BE2C (cell line): Measurements from ENCODE around the gene SPATS2.
"Not testable (repeated sequence)": the region's sequence is repeated elsewhere in the genome, so short reads cannot be mapped to it uniquely, and the experiment has no call there.

ENCODE experiments used
- DNase-seq: peaks from one replicate; pipeline ENCODE4 v3.0.0-alpha.2; 2020
- H3K27me3 ChIP-seq: fragments of 250-450 bp; sonication (Bioruptor Pico); 2 replicates; pipeline ENCODE4 v1.5.1; 2020; ENCODE audit warnings: mild to moderate bottlenecking
- H3K36me3 ChIP-seq: fragments of 250-450 bp; sonication (Bioruptor Pico); 2 replicates; pipeline ENCODE4 v1.5.1; 2020; ENCODE audit warnings: mild to moderate bottlenecking
- H3K4me1 ChIP-seq: fragments of 250-450 bp; sonication (Bioruptor Pico); 2 replicates; pipeline ENCODE4 v1.5.1; 2020
- H3K4me3 ChIP-seq: 2 replicates; pipeline ENCODE4 v1.5.1; 2011; ENCODE audit warnings: low read depth, low read length
- H3K9me3 ChIP-seq: fragments of 250-450 bp; sonication (Bioruptor Pico); 2 replicates; pipeline ENCODE4 v1.5.1; 2020
- CTCF ChIP-seq: IDR thresholded peaks from 2 replicates; pipeline ENCODE4 v1.5.1; 2012; ENCODE audit warnings: mild to moderate bottlenecking, low read depth, low read length

The SPATS2 gene

GRCh38 chr12:49331380-49332222 is 35.7 kb upstream of the SPATS2 start:
- TF ChIP-seq CTCF = peak; percentile 95
- H3K36me3 ChIP-seq = peaks cover 34% of the 10 kb centered on the region
- H3K9me3 ChIP-seq = no peaks in the 10 kb centered on the region
- peak; percentile 81 for DNase-seq
- H3K27me3 ChIP-seq = peaks cover under 1% of the 10 kb centered on the region; the same call in 1 of the 2 replicates
- H3K4me1 ChIP-seq = peaks cover 8% of the 10 kb centered on the region
- no peak overlapping the region for H3K4me3 ChIP-seq

- TF ChIP-seq CTCF = no peak
- H3K27me3 ChIP-seq = peaks cover 3% of the 10 kb centered on the region; the same call in 1 of the 2 replicates
Measured at GRCh38 chr12:49332441-49332861, 34.8 kb upstream of the SPATS2 start.

GRCh38 chr12:49332891-49333371 is 34.3 kb upstream of the SPATS2 start:
- H3K4me3 ChIP-seq = no peak overlapping the region
- peaks cover 21% of the 10 kb centered on the region for H3K36me3 ChIP-seq
- peaks cover 3% of the 10 kb centered on the region; the same call in 1 of the 2 replicates for H3K27me3 ChIP-seq
- DNase-seq = no peak
- no peak for TF ChIP-seq CTCF
- H3K9me3 ChIP-seq = no peaks in the 10 kb centered on the region
- peaks cover 12% of the 10 kb centered on the region for H3K4me1 ChIP-seq

More at GRCh38 chr12:49332441-49332861, 34.8 kb upstream of the SPATS2 start:
- Histone ChIP-seq H3K36me3 (peaks cover 26% of the 10 kb centered on the region), H3K4me3 (no peak overlapping the region), H3K9me3 (no peaks in the 10 kb centered on the region), H3K4me1 (peaks cover 11% of the 10 kb centered on the region)
- DNase-seq = no peak

- H3K27me3 ChIP-seq = not testable (repeated sequence)
Measured at GRCh38 chr12:49333778-49334177, 33.5 kb upstream of the SPATS2 start.

GRCh38 chr12:49334226-49334625 is 33.0 kb upstream of the SPATS2 start:
- peaks cover 16% of the 10 kb centered on the region for H3K36me3 ChIP-seq
- H3K4me1 ChIP-seq = peaks cover 15% of the 10 kb centered on the region
- peaks cover 3% of the 10 kb centered on the region; the same call in 1 of the 2 replicates for H3K27me3 ChIP-seq
- no peak for TF ChIP-seq CTCF
- DNase-seq = no peak
- no peak overlapping the region for H3K4me3 ChIP-seq
- no peaks in the 10 kb centered on the region for H3K9me3 ChIP-seq

More at GRCh38 chr12:49333778-49334177, 33.5 kb upstream of the SPATS2 start:
- not testable (repeated sequence) for H3K4me3 ChIP-seq, H3K9me3 ChIP-seq, DNase-seq
- H3K36me3 ChIP-seq = peaks cover 21% of the 10 kb centered on the region
- peaks cover 12% of the 10 kb centered on the region for H3K4me1 ChIP-seq

GRCh38 chr12:49334681-49335080 is 32.6 kb upstream of the SPATS2 start:
- peaks cover 3% of the 10 kb centered on the region; the same call in 1 of the 2 replicates for H3K27me3 ChIP-seq
- peaks cover 12% of the 10 kb centered on the region for H3K36me3 ChIP-seq
- TF ChIP-seq CTCF = no peak
- peaks cover 19% of the 10 kb centered on the region for H3K4me1 ChIP-seq
- H3K4me3 ChIP-seq = no peak overlapping the region
- H3K9me3 ChIP-seq = no peaks in the 10 kb centered on the region
- DNase-seq = no peak
